Keratinocyte (primary cell): ENCODE data around the gene TOM1. TPM values are rescaled to one million over a fixed set of nuclear protein-coding genes. Genes with fewer than 3 reads are reported as not detected.

ENCODE experiments used
- DNase-seq: peaks from one replicate; pipeline ENCODE4 v3.0.0-alpha.2; 2011; ENCODE audit warnings: low read depth, missing footprints, low spot score
- FAIRE-seq: peaks from 2 replicates; lab custom pipeline; 2011; peaks lifted over from hg19 to GRCh38; lab: Jason Lieb, UNC
- H2AFZ ChIP-seq: 2 replicates; pipeline ENCODE4 v1.6.0; 2012; ENCODE audit warnings: low read length, control low read depth, inconsistent platforms; ENCODE audit not compliant: control insufficient read depth
- H3K27ac ChIP-seq: 2 replicates; pipeline ENCODE4 v1.5.1; 2011; ENCODE audit warnings: low read length; ENCODE audit not compliant: control insufficient read depth, insufficient read depth
- H3K27me3 ChIP-seq: 3 replicates; pipeline ENCODE4 v1.6.0; 2011; ENCODE audit warnings: low read length; ENCODE audit not compliant: control insufficient read depth, insufficient read depth; ENCODE audit errors: extremely low read depth
- H3K36me3 ChIP-seq, 2 experiments: 2 replicates in 1 of 2; 3 replicates in 1 of 2; pipeline ENCODE4 v1.5.1; 2011; ENCODE audit warnings: low read length in 2 of 2, mild to moderate bottlenecking in 1 of 2; ENCODE audit not compliant: control insufficient read depth in 2 of 2, insufficient read depth in 2 of 2; ENCODE audit errors: extremely low read depth in 1 of 2
- H3K4me1 ChIP-seq: 3 replicates; pipeline ENCODE4 v1.5.1; 2011; ENCODE audit warnings: low read length; ENCODE audit not compliant: control insufficient read depth, insufficient read depth; ENCODE audit errors: extremely low read depth
- H3K4me2 ChIP-seq: 3 replicates; pipeline ENCODE4 v1.6.0; 2011; ENCODE audit warnings: low read depth, low read length; ENCODE audit not compliant: control insufficient read depth, insufficient read depth; ENCODE audit errors: extremely low read depth
- H3K4me3 ChIP-seq, 3 experiments: fragments of 200-600 bp in 1 of 3; sonication (generic) in 1 of 3; 2 replicates in 2 of 3; 3 replicates in 1 of 3; pipeline ENCODE4 v1.5.1; 2011 to 2016; ENCODE audit warnings: low read length in 3 of 3, mild to moderate bottlenecking in 3 of 3, control low read depth in 2 of 3, inconsistent platforms in 1 of 3, low read depth in 1 of 3, mixed read lengths in 1 of 3, mixed run types in 1 of 3, moderate library complexity in 1 of 3; ENCODE audit not compliant: control insufficient read depth in 2 of 3, insufficient read depth in 2 of 3; ENCODE audit errors: extremely low read depth in 1 of 3
- H3K79me2 ChIP-seq: 2 replicates; pipeline ENCODE4 v1.6.0; 2012; ENCODE audit warnings: low read length; ENCODE audit not compliant: control insufficient read depth, insufficient read depth
- H3K9ac ChIP-seq: 3 replicates; pipeline ENCODE4 v1.6.0; 2011; ENCODE audit warnings: low read length; ENCODE audit not compliant: control insufficient read depth, insufficient read depth; ENCODE audit errors: extremely low read depth
- H3K9me1 ChIP-seq: 3 replicates; pipeline ENCODE4 v1.6.0; 2011; ENCODE audit warnings: low read length; ENCODE audit not compliant: control insufficient read depth, insufficient read depth; ENCODE audit errors: extremely low read depth
- H3K9me3 ChIP-seq: 2 replicates; pipeline ENCODE4 v1.5.1; 2012; ENCODE audit warnings: low read depth, low read length; ENCODE audit not compliant: control insufficient read depth
- H4K20me1 ChIP-seq: 3 replicates; pipeline ENCODE4 v1.6.0; 2011; ENCODE audit warnings: low read length; ENCODE audit not compliant: control insufficient read depth, insufficient read depth; ENCODE audit errors: extremely low read depth
- EZH2 ChIP-seq: IDR thresholded peaks from one replicate; pipeline ENCODE4 v1.6.1; 2012; ENCODE audit warnings: inconsistent platforms, mild to moderate bottlenecking, low read length, moderate library complexity
- dilution Hi-C: fragments of 300-500 bp; cut with MboI; formaldehyde crosslinking; loops from one replicate; pipeline ENCODE4 v1.7.0; 2020; ENCODE audit warnings: low sequenced_read_pairs; ENCODE audit not compliant: extremely low pct_ligation_motif_present
- polyA plus RNA-seq, 5 experiments: library from polyadenylated mRNA; depleted of rRNA in 3 of 5; stranded (reverse) in 3 of 5; stranded (forward) in 1 of 5; unstranded in 1 of 5; fragments of >200 nt; gene quantifications; 1 replicate in 1 of 5; 2 replicates in 3 of 5; 3 replicates in 1 of 5; pipeline versions ENCODE4 v1.2.1 to v1.2.3, GENCODE V29; 2011 to 2012; ENCODE audit warnings: missing spikeins in 2 of 5, low read depth in 1 of 5, low replicate concordance in 1 of 5
- TF ChIP-seq, protein P1 (sequence below), 3 experiments: IDR thresholded peaks in 1 of 3; conservative IDR thresholded peaks in 1 of 3; optimal IDR thresholded peaks in 1 of 3; 2 replicates in 2 of 3; 3 replicates in 1 of 3; pipeline versions ENCODE3 to v1.5.1; 2011; ENCODE audit warnings: low read length in 3 of 3, mild to moderate bottlenecking in 3 of 3, moderate library complexity in 2 of 3, control low read depth in 1 of 3, inconsistent platforms in 1 of 3; ENCODE audit not compliant: insufficient read depth in 2 of 3; ENCODE audit errors: extremely low read depth in 1 of 3

The TOM1 gene
- polyA plus RNA-seq, 1 donor (not counting 4 experiments of a cell fraction or from before 2014, with no cell fraction given) = 17.4 TPM

- Histone ChIP-seq H3K4me2 (no peak overlapping the region), H3K9ac (no peak overlapping the region), H3K4me1 (peaks cover 20% of the 10 kb centered on the region), H2AFZ (no peak overlapping the region), H3K27me3 (no peaks in the 10 kb centered on the region), H3K4me3 (no peak overlapping the region), H3K36me3 (peaks cover 0 to 5% of the 10 kb centered on the region in 2 experiments), H3K27ac (no peak overlapping the region), H3K9me1 (no peaks in the 10 kb centered on the region), H4K20me1 (no peaks in the 10 kb centered on the region), H3K9me3 (no peaks in the 10 kb centered on the region), H3K79me2 (no peaks in the 10 kb centered on the region)
- dilution Hi-C loops = no loop called here
- DNase-seq (no peak), FAIRE-seq (no peak)
- TF ChIP-seq, protein P1, sequence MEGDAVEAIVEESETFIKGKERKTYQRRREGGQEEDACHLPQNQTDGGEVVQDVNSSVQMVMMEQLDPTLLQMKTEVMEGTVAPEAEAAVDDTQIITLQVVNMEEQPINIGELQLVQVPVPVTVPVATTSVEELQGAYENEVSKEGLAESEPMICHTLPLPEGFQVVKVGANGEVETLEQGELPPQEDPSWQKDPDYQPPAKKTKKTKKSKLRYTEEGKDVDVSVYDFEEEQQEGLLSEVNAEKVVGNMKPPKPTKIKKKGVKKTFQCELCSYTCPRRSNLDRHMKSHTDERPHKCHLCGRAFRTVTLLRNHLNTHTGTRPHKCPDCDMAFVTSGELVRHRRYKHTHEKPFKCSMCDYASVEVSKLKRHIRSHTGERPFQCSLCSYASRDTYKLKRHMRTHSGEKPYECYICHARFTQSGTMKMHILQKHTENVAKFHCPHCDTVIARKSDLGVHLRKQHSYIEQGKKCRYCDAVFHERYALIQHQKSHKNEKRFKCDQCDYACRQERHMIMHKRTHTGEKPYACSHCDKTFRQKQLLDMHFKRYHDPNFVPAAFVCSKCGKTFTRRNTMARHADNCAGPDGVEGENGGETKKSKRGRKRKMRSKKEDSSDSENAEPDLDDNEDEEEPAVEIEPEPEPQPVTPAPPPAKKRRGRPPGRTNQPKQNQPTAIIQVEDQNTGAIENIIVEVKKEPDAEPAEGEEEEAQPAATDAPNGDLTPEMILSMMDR (optimal IDR thresholded peaks at IDR 0.05 in 1 of 3, IDR thresholded peaks at IDR 0.05 in 1 of 3, conservative IDR thresholded peaks at IDR 0.05 in 1 of 3; ENCODE audit: extremely low read depth in 1 of 3, insufficient read depth in 2 of 3, low read length in 3 of 3) = no peak
- TF ChIP-seq EZH2 = no peak
These were observed 80.3 kb downstream of the TOM1 start for GRCh38 chr22:35380013-35380412.

DNA sequence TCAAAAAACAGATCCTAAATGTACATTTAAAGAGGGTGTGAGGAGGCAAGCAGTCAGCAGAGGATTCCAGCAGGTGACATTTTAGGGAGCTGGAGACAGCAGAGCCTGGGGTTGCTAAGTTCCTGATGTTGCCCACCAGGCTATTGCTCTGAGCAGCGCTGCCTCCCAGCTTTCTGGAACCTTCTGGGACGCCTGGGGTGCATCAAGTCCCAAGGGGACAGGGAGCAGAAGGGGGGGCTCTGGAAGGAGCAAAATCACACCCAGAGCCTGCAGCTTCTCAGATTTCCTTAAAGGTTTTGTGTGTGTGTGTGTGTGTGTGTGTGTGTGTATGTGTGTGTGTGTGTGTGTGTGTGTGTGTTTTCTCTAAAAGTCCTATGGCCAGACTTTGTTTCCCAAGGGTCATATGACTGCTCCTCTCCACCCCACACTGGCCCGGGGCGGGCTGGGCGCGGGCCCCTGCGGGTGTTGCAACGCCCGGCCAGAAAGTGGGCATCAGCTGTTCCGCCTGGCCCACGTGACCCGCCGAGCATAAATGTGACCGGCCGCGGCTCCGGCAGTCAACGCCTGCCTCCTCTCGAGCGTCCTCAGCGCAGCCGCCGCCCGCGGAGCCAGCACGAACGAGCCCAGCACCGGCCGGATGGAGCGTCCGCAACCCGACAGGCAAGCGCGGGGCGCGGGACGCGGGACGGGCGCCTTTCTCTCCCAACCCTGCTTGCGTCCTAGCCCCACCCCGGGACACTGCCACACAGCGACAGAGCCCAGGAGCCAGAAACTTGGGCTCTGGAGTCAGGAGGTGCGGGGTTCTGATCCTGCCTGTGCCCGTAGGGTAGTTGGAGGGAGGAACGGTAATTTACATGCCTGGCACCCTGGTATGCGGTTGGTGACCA is 81.1 kb downstream of the TOM1 start, which contains the start of gene HMOX1:
TSS of gene HMOX1 (plus strand) at position 560 of the 887 bp plus-strand sequence. CDS start at position 638, 78 bp downstream.
- Histone ChIP-seq H3K4me1 (peaks cover 20% of the 10 kb centered on the region), H3K36me3 (peaks cover 0 to 7% of the 10 kb centered on the region in 2 experiments), H3K27me3 (no peaks in the 10 kb centered on the region), H3K79me2 (no peaks in the 10 kb centered on the region), H3K9ac (peak within 1 kb of the TSS; percentile 76), H3K9me3 (no peaks in the 10 kb centered on the region), H3K4me2 (peak within 1 kb of the TSS; percentile 89), H2AFZ (peak within 1 kb of the TSS; percentile 93), H3K9me1 (no peaks in the 10 kb centered on the region), H3K4me3 (peak within 1 kb of the TSS; percentile 63 to 69 (median 66)), H3K27ac (peak within 1 kb of the TSS; percentile 30), H4K20me1 (no peaks in the 10 kb centered on the region)
- DNase-seq = no peak
- TF ChIP-seq EZH2 = no peak
- TF ChIP-seq, protein P1 (optimal IDR thresholded peaks at IDR 0.05 in 1 of 3, IDR thresholded peaks at IDR 0.05 in 1 of 3, conservative IDR thresholded peaks at IDR 0.05 in 1 of 3; ENCODE audit: extremely low read depth in 1 of 3, insufficient read depth in 2 of 3, low read length in 3 of 3) = peak in 2 of 3 experiments; percentile 11 to 31
- dilution Hi-C loops = no loop called here
- FAIRE-seq = no peak
